HepG2 (cell line): ENCODE measurements around the gene PXK. TPM values are rescaled to one million over a fixed set of nuclear protein-coding genes. Genes with fewer than 3 reads are reported as not detected.

Experiments used
- ATF3 ChIP-seq: sonication (generic); formaldehyde crosslinking; IDR thresholded peaks from 2 replicates; pipeline ENCODE4 v1.4.0; 2020; ENCODE audit warnings: missing genetic modification reagents
- CAMTA2 ChIP-seq: sonication (generic); formaldehyde crosslinking; IDR thresholded peaks from 2 replicates; pipeline ENCODE4 v1.4.0; 2020; ENCODE audit warnings: mild to moderate bottlenecking, missing genetic modification reagents, borderline replicate concordance
- DNMT1 ChIP-seq: sonication (generic); formaldehyde crosslinking; IDR thresholded peaks from 2 replicates; pipeline ENCODE4 v1.5.1; 2020; ENCODE audit warnings: mild to moderate bottlenecking, missing genetic modification reagents
- E2F2 ChIP-seq: sonication (generic); formaldehyde crosslinking; IDR thresholded peaks from 2 replicates; pipeline ENCODE4 v1.4.0; 2020; ENCODE audit warnings: missing genetic modification reagents, borderline replicate concordance
- ELK4 ChIP-seq: sonication (generic); formaldehyde crosslinking; IDR thresholded peaks from 2 replicates; pipeline ENCODE4 v1.9.0; 2021; ENCODE audit warnings: missing genetic modification reagents, borderline replicate concordance
- HNF1A ChIP-seq, 2 experiments: sonication (generic) in 1 of 2; formaldehyde crosslinking in 1 of 2; IDR thresholded peaks; 2 replicates each; pipeline versions ENCODE4 v1.4.0 to v1.6.1; 2016 to 2020; ENCODE audit warnings: borderline replicate concordance in 1 of 2, low read depth in 1 of 2, mild to moderate bottlenecking in 1 of 2, missing genetic modification reagents in 1 of 2
- IKZF4 ChIP-seq: sonication (generic); formaldehyde crosslinking; IDR thresholded peaks from 2 replicates; pipeline ENCODE4 v1.5.1; 2020; ENCODE audit warnings: borderline replicate concordance, mild to moderate bottlenecking, low read depth, missing genetic modification reagents; ENCODE audit errors: not compliant biosample characterization
- KDM1A ChIP-seq: IDR thresholded peaks from 2 replicates; pipeline ENCODE4 v1.6.1; 2016; ENCODE audit warnings: missing compliant biosample characterization
- KDM4B ChIP-seq: sonication (generic); formaldehyde crosslinking; IDR thresholded peaks from 2 replicates; pipeline ENCODE4 v1.4.0; 2020; ENCODE audit warnings: missing genetic modification reagents
- NBN ChIP-seq: fragments of 450-650 bp; conservative IDR thresholded peaks from 2 replicates; pipeline ENCODE4 v1.6.1; 2017
- PBX3 ChIP-seq: sonication (generic); formaldehyde crosslinking; IDR thresholded peaks from 2 replicates; pipeline ENCODE4 v1.8.1; 2023; ENCODE audit warnings: missing genetic modification reagents, inconsistent platforms, borderline replicate concordance
- PRPF4 ChIP-seq: fragments of 200-400 bp; formaldehyde crosslinking; IDR thresholded peaks from 2 replicates; pipeline ENCODE4 v1.6.1; 2016; ENCODE audit warnings: low read length, low read depth; ENCODE audit not compliant: poor library complexity, severe bottlenecking
- SRSF1 ChIP-seq: fragments of 200-400 bp; formaldehyde crosslinking; optimal IDR thresholded peaks from 2 replicates; pipeline ENCODE3; 2017; ENCODE audit warnings: mild to moderate bottlenecking, low read depth, low read length, moderate library complexity
- TFDP1 ChIP-seq: IDR thresholded peaks from 2 replicates; pipeline ENCODE4 v1.6.1; 2016; ENCODE audit warnings: missing compliant biosample characterization, missing genetic modification reagents, borderline replicate concordance
- TSC22D2 ChIP-seq: sonication (generic); formaldehyde crosslinking; IDR thresholded peaks from 2 replicates; pipeline ENCODE4 v1.5.1; 2020; ENCODE audit warnings: missing genetic modification reagents, mild to moderate bottlenecking, borderline replicate concordance
- WIZ ChIP-seq: sonication (generic); formaldehyde crosslinking; IDR thresholded peaks from 2 replicates; pipeline ENCODE4 v1.5.1; 2020; ENCODE audit warnings: mild to moderate bottlenecking, missing genetic modification reagents
- ZNF431 ChIP-seq: sonication (generic); formaldehyde crosslinking; IDR thresholded peaks from 2 replicates; pipeline ENCODE4 v1.9.0; 2022; ENCODE audit warnings: missing genetic modification reagents, low read depth, mild to moderate bottlenecking, borderline replicate concordance
- ZNF619 ChIP-seq: sonication (generic); formaldehyde crosslinking; IDR thresholded peaks from 2 replicates; pipeline ENCODE4 v1.4.0; 2020; ENCODE audit warnings: mild to moderate bottlenecking, missing genetic modification reagents
- ZNF644 ChIP-seq: IDR thresholded peaks from 2 replicates; pipeline ENCODE4 v1.6.1; 2016; ENCODE audit warnings: low read depth
- polyA plus RNA-seq, 8 experiments: library from polyadenylated mRNA; depleted of rRNA in 3 of 8; stranded (reverse) in 7 of 8; unstranded in 1 of 8; fragments of >200 nt; fragmentation: Illumina TruSeq in 4 of 8; extraction: Trizol in 4 of 8; gene quantifications; 2 replicates each; pipeline versions ENCODE4 v1.2.1 to v1.2.3, GENCODE V29; 2011 to 2016; ENCODE audit warnings: low read depth in 4 of 8, missing spikeins in 1 of 8, mixed read lengths in 1 of 8; ENCODE audit not compliant: insufficient read depth in 1 of 8
- total RNA-seq, 5 experiments: library from RNA; depleted of rRNA; stranded (reverse); fragments of >200 nt; fragmentation: Illumina TruSeq; extraction: Trizol; gene quantifications; 2 replicates each; pipeline ENCODE4 v1.2.3, GENCODE V29; 2016; ENCODE audit warnings: low read depth in 1 of 5

PXK gene
- total and polyA plus RNA-seq, 2 of the 13 experiments (the other 11 are each of a cell fraction or from before 2014, with no cell fraction given): 6.4 to 18.6 TPM

GRCh38 chr3:58463181-58463941 is 130.7 kb downstream of the PXK start (continued):
- no peak for TF ChIP-seq PBX3 (CRISPR knock-in tag)
- TF ChIP-seq ATF3 (CRISPR knock-in tag): no peak
- TF ChIP-seq HNF1A (IDR thresholded peaks at IDR 0.05; ENCODE audit: low read depth): no peak
- no peak; the same call in 1 of the 2 replicates for TF ChIP-seq HNF1A (CRISPR knock-in tag; IDR thresholded peaks at IDR 0.05; ENCODE audit: borderline replicate concordance)
- TF ChIP-seq IKZF4: no peak
- no peak for TF ChIP-seq ELK4 (CRISPR knock-in tag)
- TF ChIP-seq ZNF619: no peak
- no peak for TF ChIP-seq E2F2 (CRISPR knock-in tag)
- no peak for TF ChIP-seq KDM1A
- no peak for TF ChIP-seq TSC22D2
- no peak for TF ChIP-seq ZNF431 (CRISPR knock-in tag)
- TF ChIP-seq KDM4B (CRISPR knock-in tag): no peak
- no peak for TF ChIP-seq PRPF4
- no peak for TF ChIP-seq SRSF1
- no peak for TF ChIP-seq NBN
- TF ChIP-seq TFDP1 (CRISPR knock-in tag): 0 out of 2 replicates have a peak, but pooled peaks have one; percentile 12
- no peak for TF ChIP-seq WIZ (CRISPR knock-in tag)
- TF ChIP-seq ZNF644 (CRISPR knock-in tag): 0 out of 2 replicates have a peak, but pooled peaks have one; percentile 20
- TF ChIP-seq CAMTA2 (CRISPR knock-in tag): no peak
- no peak for TF ChIP-seq DNMT1
